Femur (tissue), 1 donor: ENCODE measurements around the gene NFKB2.

Experiments
- DNase-seq: peaks from one replicate; pipeline ENCODE4 v3.0.0-alpha.2; 2017

NFKB2 gene

GRCh38 chr10:102409604-102410428 lies 14.3 kb downstream of the NFKB2 start:
- DNase-seq: peak; percentile 50

- peak; percentile 83 for DNase-seq
Measured at GRCh38 chr10:102410429-102411073, 15.0 kb downstream of the NFKB2 start.

- no peak for DNase-seq
Measured at GRCh38 chr10:102411341-102412255, 16.1 kb downstream of the NFKB2 start.

- no peak for DNase-seq
Measured at GRCh38 chr10:102412293-102412692, 16.8 kb downstream of the NFKB2 start.

- no peak for DNase-seq
Measured at GRCh38 chr10:102413053-102413705, 17.7 kb downstream of the NFKB2 start.

- no peak for DNase-seq
Measured at GRCh38 chr10:102413806-102414561, 18.5 kb downstream of the NFKB2 start.

GRCh38 chr10:102414749-102415148 lies 19.2 kb downstream of the NFKB2 start:
- no peak for DNase-seq

GRCh38 chr10:102416283-102416682 lies 20.8 kb downstream of the NFKB2 start:
- DNase-seq: no peak

GRCh38 chr10:102416695-102417094 lies 21.2 kb downstream of the NFKB2 start:
- no peak for DNase-seq

GRCh38 chr10:102418622-102419268 lies 23.2 kb downstream of the NFKB2 start, which contains the start of gene PSD:
PSD (minus strand) TSS chr10:102418785; CDS start chr10:102417038, 1,747 bp downstream.
- no peak for DNase-seq

- DNase-seq: peak; percentile 75
Measured at GRCh38 chr10:102419269-102420180, 24.0 kb downstream of the NFKB2 start.

- no peak for DNase-seq
Measured at GRCh38 chr10:102420181-102420713, 24.7 kb downstream of the NFKB2 start.

- peak; percentile 98 for DNase-seq
Measured at GRCh38 chr10:102420714-102421506, 25.4 kb downstream of the NFKB2 start, which contains the start of gene FBXL15. FBXL15 (plus strand) TSS chr10:102420836; CDS start chr10:102421130, 294 bp downstream.

- DNase-seq: no peak
Measured at GRCh38 chr10:102421507-102421756, 25.9 kb downstream of the NFKB2 start.

- DNase-seq: no peak
Measured at GRCh38 chr10:102421757-102422512, 26.4 kb downstream of the NFKB2 start.

- peak; percentile 82 for DNase-seq
Measured at GRCh38 chr10:102422545-102423129, 27.1 kb downstream of the NFKB2 start.

- DNase-seq: no peak
Measured at GRCh38 chr10:102423372-102423968, 28.0 kb downstream of the NFKB2 start.
